Measurements from ENCODE around the gene SLC39A6.
"Not testable (repeated sequence)": the region's sequence is repeated elsewhere in the genome, so short reads cannot be mapped to it uniquely, and the experiment has no call there.

SLC39A6 gene

DNA sequence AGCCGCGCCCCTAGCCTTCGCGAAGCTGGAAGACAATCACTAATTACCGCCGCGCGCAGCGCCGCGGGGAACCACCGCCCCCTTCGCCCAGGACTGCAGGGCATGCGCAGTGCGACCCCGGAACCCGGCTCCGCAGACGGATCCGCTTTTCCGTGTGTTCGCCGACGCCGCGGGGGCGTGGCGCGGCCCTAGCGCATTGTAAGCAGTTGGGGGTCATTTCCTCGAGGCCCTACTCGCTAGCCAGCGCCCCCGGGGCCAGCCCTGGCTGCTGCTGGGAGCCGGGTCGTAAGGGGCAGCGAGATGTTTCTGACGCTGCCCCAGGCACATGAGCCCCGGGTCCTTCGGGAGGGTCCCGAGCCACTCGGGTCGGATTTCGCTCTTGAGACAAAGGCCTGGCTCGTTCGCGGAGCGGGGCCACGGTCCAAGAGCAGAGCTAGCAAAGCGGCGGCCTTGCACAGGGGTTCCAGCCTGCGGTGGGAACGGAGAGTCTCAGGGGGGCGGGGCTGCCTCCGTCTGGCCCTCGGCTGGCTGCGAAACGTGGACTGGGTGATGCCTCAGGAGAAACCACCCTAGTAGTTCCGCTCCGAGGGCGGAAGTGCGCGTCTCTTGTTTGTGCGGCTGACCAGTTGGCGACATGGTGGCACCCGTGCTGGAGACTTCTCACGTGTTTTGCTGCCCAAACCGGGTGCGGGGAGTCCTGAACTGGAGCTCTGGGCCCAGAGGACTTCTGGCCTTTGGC is at the start of gene SLC39A6, which contains the start of gene ELP2:
Gene SLC39A6, minus strand, starts transcription at position 41 of the 739 bp plus-strand sequence. CDS start 2,333 bp downstream, outside the sequence.
Gene ELP2, plus strand, starts transcription at position 600 of the 739 bp plus-strand sequence. Its CDS starts 35 bp downstream, at position 635.
- DNase-seq (ENCODE audit: low read depth): peak; percentile 87

GRCh38 chr18:36177913-36178312 is 48.8 kb upstream of the SLC39A6 start:
- no peak for DNase-seq (ENCODE audit: low read depth)

DNA sequence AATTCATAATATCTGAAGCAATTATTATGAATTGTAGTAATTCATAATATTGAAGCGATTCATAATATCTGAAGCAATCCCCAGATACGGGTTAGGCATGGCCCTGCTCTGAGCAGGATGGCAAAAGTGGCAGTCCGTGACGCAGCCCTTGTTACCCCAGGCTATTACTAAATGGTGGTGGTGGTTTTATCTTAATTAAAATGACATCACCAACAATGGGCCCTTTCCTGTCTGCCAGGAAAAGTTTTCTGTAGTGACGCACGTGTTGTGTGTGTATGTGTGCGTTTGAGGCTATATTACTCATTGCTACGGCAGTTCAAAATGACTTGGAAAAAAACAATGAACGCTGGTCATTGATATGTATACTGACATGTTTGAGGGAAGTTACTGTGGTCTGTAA is 47.6 kb upstream of the SLC39A6 start:
- no peak for DNase-seq (ENCODE audit: low read depth)

DNA sequence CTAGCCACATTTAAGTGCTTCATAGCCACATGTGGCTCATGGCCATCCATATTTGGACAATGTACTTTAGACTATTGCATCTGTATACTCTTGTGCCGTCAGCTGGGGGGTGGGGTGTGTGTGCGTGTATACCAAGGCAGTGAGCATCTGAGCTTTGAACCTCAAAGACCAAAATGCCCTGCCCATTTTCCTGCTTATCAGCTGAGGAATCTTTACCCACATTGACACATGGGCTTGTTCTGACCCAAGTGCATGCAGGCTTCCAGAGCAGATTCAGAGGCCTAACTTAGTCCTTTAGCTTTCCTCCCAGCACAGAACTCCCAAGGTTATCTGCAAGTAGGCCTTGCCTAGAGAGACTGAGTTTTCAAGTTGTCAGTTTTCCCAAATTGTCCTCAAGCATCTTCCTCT is 47.0 kb upstream of the SLC39A6 start:
- DNase-seq (ENCODE audit: low read depth): no peak

DNA sequence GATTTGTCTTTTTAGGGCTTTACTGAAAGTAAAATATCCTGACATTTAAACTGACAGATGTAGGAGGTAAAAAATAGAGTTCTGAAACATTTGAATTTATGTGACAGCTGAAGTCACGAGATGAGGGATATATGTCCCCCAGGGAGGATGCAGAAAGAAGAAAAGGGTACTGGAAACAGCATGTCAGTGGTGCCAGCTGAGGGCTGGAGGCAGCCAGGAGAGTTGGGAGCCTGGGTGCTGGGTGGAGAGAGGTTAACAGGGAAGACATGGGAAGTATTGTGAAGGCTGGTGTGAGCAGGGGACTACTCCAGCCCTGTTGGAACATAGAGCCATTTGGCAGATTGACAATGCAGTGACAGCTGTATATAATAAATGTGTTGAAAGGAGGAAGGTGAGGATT is 46.3 kb upstream of the SLC39A6 start:
- DNase-seq (ENCODE audit: low read depth): no peak

DNA sequence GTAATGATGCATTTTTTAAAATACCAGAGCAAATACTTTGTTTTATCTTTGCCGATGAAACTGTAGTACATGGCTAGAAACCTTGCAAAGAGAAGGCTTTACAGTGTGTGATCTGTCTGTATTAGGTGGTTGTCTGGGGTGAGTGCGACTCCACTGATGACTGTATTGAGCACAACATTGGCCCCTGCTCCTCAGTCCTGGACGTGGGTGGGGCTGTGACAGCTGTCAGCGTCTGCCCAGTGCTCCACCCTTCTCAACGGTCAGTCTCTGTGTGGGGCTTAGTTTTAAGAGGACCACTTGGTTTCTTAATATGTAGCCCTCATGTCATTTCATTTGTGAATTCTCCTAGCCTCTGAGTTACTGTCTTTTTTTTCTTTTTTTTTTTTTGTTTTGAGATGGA is 40.8 kb upstream of the SLC39A6 start:
- no peak for DNase-seq (ENCODE audit: low read depth)

GRCh38 chr18:36168296-36168695 is 39.2 kb upstream of the SLC39A6 start:
- not testable (repeated sequence) for DNase-seq (ENCODE audit: low read depth)

GRCh38 chr18:36167692-36168218 is 38.6 kb upstream of the SLC39A6 start:
- no peak for DNase-seq (ENCODE audit: low read depth)

- no peak for DNase-seq (ENCODE audit: low read depth)
Measured at GRCh38 chr18:36162981-36163380, 33.8 kb upstream of the SLC39A6 start.

- DNase-seq (ENCODE audit: low read depth): no peak
Measured at GRCh38 chr18:36160959-36161371, 31.8 kb upstream of the SLC39A6 start.

DNA sequence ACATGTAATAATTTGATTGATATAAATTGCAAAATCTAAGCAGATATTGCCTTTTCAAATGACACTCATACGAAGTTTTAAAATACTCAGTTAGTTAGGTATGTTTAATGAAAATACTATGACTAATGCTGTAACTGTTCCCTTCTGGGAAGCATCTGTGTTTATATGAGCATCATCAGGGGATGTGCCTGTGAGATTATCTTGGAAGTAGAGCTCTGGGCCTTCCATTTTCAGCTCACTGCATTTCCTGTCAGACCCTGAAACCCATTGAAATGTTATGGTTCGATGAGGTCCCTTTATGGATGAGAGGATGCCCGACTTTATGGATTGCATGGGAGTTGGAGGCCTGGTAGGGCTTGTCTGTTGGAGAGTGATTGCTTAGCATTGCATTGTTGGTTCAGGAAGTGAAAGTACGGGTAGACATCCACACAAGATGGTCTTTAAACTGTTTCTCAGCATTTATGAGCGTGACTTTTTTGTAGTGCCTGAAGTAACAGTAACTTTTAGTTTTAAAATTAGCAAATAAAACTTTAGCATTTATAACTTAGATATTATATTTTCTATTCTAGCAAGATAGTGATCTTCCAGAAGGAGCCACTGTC is 29.2 kb upstream of the SLC39A6 start:
- DNase-seq (ENCODE audit: low read depth): peak; percentile 35

DNA sequence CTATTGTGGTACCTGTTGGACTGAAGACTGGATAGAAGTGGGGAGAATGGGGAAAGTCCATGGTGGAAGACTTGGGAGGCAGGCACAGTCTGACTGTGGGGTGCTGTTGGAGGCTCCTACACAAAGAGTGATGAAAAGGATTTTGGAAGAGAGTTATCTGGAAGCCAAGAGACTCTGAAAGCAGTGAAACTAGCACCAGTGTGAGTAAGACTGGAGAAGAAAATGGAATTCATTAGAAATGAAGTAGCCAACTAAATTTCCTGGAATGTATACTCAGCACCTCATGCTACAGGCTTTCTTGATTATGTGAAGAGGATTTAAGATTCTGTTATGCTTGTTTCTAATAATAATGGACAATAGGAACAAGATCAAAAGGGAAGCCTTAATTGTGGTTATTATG is 28.3 kb upstream of the SLC39A6 start:
- no peak for DNase-seq (ENCODE audit: low read depth)

- DNase-seq (ENCODE audit: low read depth): no peak
Measured at GRCh38 chr18:36155851-36156757, 27.0 kb upstream of the SLC39A6 start.

DNA sequence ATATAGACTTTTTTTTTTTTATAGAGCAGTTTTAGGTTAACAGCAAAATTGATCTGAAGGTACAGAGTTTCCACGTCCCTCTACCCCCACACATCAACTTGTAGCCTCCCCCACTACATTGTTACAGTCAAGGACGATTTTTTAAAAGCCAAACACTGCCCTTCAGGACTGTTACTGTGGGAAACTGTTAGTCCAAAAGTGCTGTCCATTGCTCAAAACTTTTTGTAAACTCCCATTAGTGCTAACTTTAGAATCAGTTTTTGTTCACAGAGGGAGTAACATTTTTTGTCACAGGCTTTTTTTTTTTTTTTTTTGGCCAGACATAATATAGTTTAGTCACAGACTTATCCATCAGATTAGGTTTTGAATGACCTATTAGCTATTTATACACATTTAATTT is 24.6 kb upstream of the SLC39A6 start:
- DNase-seq (ENCODE audit: low read depth): no peak

- DNase-seq (ENCODE audit: low read depth): no peak
Measured at GRCh38 chr18:36153203-36153602, 24.1 kb upstream of the SLC39A6 start.

- DNase-seq (ENCODE audit: low read depth): no peak
Measured at GRCh38 chr18:36152781-36153180, 23.6 kb upstream of the SLC39A6 start.

- DNase-seq (ENCODE audit: low read depth): no peak
Measured at GRCh38 chr18:36149514-36150289, 20.6 kb upstream of the SLC39A6 start.

DNA sequence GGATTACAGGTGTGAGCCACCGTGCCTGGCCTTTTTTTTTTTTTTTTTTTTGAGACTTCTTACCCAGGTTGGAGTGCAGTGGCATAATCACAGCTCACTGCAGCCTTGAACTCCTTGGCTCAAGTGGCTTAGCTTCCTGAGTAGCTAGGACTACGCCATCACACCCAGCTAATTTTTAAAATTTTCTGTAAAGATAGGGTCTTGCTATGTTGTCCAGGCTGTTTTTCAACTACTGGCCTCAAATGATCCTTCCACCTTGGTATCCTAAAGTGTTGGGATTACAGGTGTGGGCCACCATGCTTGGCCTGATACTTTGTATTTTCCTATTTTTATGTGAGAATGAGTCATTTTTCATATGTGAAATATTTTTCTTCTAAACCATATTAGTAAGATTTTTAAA is 14.3 kb upstream of the SLC39A6 start:
- no peak for DNase-seq (ENCODE audit: low read depth)

- DNase-seq (ENCODE audit: low read depth): no peak
Measured at GRCh38 chr18:36142751-36143150, 13.6 kb upstream of the SLC39A6 start.

DNA sequence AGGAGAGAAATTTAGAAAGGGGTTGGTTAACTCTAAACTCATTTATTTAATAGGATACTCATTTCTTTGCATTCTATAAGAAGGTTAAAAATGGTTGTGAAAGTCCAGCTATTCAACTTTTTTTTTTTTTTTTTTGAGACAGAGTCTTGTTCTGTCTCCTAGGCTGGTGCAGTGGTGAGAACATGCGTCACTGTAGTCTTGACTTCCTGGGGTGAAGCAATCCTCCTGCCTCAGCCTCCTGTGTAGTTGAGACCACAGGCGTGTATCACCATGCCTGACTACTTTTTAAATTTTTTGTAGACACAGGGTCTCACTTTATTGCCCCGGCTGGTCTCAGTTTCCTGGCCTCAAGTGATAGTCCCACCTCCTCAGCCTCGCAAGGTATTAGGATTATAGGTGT is 12.4 kb upstream of the SLC39A6 start:
- no peak for DNase-seq (ENCODE audit: low read depth)

GRCh38 chr18:36139245-36139644 is 10.1 kb upstream of the SLC39A6 start:
- no peak for DNase-seq (ENCODE audit: low read depth)

DNA sequence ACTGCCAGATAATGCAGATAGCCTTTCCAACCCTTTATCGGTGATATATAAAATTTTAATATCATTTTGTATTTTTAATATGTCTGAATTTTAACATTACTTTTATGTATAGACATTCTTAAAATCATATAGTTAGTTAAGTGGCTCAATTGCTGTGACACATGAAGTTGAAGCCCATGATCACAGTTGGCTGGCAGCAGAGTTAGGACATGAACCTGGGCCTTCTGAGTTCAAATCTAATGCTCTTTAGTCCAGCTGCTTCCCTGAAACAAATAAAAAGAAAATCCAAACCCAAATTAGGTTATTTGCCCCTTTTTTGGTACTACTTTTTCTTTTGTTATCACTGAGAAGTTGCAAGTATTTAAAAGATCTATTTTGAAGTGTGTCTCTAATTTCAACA is 6.1 kb upstream of the SLC39A6 start:
- no peak for DNase-seq (ENCODE audit: low read depth)
